Hindlimb muscle (tissue), 1 donor: ENCODE data around the gene BHLHE23. TPM values are rescaled to one million over a fixed set of nuclear protein-coding genes. Genes with fewer than 3 reads are reported as not detected.
A peak's percentile ranks its signal among the peaks of the same experiment; 100 is the strongest.

ENCODE experiments used
- DNase-seq: peaks from one replicate; pipeline ENCODE4 v3.0.0-alpha.2; 2013
- polyA plus RNA-seq: library from polyadenylated mRNA; unstranded; fragments of 120-200 nt; gene quantifications from one replicate; pipeline ENCODE4 v1.2.1, GENCODE V29; 2013; ENCODE audit not compliant: insufficient read length

The BHLHE23 gene
- polyA plus RNA-seq, 1 donor, result not detected

GRCh38 chr20:62987114-62987513 is 19.6 kb downstream of the BHLHE23 start:
- no peak for DNase-seq

GRCh38 chr20:62986257-62986800 is 20.4 kb downstream of the BHLHE23 start:
- DNase-seq, result no peak

- DNase-seq, result no peak
Measured at GRCh38 chr20:62985444-62985778, 21.4 kb downstream of the BHLHE23 start.

- no peak for DNase-seq
Measured at GRCh38 chr20:62984666-62985443, 21.9 kb downstream of the BHLHE23 start.

- DNase-seq, result no peak
Measured at GRCh38 chr20:62983210-62983609, 23.6 kb downstream of the BHLHE23 start.

- DNase-seq, result no peak
Measured at GRCh38 chr20:62982124-62983075, 24.4 kb downstream of the BHLHE23 start.

- DNase-seq, result no peak
Measured at GRCh38 chr20:62980970-62981369, 25.8 kb downstream of the BHLHE23 start.

- DNase-seq, result no peak
Measured at GRCh38 chr20:62980380-62980960, 26.3 kb downstream of the BHLHE23 start.

- DNase-seq, result no peak
Measured at GRCh38 chr20:62979876-62980373, 26.8 kb downstream of the BHLHE23 start.

GRCh38 chr20:62979310-62979709 is 27.5 kb downstream of the BHLHE23 start:
- no peak for DNase-seq

GRCh38 chr20:62978561-62978943 is 28.2 kb downstream of the BHLHE23 start:
- no peak for DNase-seq

GRCh38 chr20:62977613-62978560 is 28.9 kb downstream of the BHLHE23 start:
- DNase-seq, result no peak

- DNase-seq, result no peak
Measured at GRCh38 chr20:62976886-62977285, 29.9 kb downstream of the BHLHE23 start.

- DNase-seq, result no peak
Measured at GRCh38 chr20:62975812-62976508, 30.8 kb downstream of the BHLHE23 start.

- DNase-seq, result no peak
Measured at GRCh38 chr20:62975251-62975760, 31.5 kb downstream of the BHLHE23 start.

- DNase-seq, result no peak
Measured at GRCh38 chr20:62972845-62973745, 33.7 kb downstream of the BHLHE23 start.

GRCh38 chr20:62971950-62972844 is 34.6 kb downstream of the BHLHE23 start:
- DNase-seq, result peak; percentile 81

GRCh38 chr20:62971211-62971949 is 35.4 kb downstream of the BHLHE23 start:
- DNase-seq, result no peak
